Common myeloid progenitor, CD34-positive (primary cell): ENCODE measurements around the gene HOATZ.
A peak's percentile ranks its signal among the peaks of the same experiment; 100 is the strongest.

ENCODE experiments used
- CTCF ChIA-PET: fragments of 350-600 bp; sonication (Branson Sonifier 250); formaldehyde crosslinking; loops from one replicate; lab custom pipeline; 2021; ENCODE audit warnings: antibody characterized with exemption; lab: Charles Lee
- POLR2A ChIA-PET: fragments of 350-600 bp; sonication (Branson Sonifier 250); formaldehyde crosslinking; loops from one replicate; lab custom pipeline; 2021; ENCODE audit warnings: antibody characterized with exemption; lab: Charles Lee
- DNase-seq, 3 donors: peaks; one replicate each; pipeline versions ENCODE4 v3.0.0 to v3.0.0-alpha.2; 2013
- H3K27ac ChIP-seq, 2 experiments: 1 replicate in 1 of 2; 2 replicates in 1 of 2; pipeline ENCODE4 v1.7.0; 2013; ENCODE audit warnings: inconsistent platforms in 2 of 2, low read length in 2 of 2, mild to moderate bottlenecking in 2 of 2, low read depth in 1 of 2, moderate library complexity in 1 of 2; ENCODE audit not compliant: severe bottlenecking in 2 of 2, insufficient read depth in 1 of 2, poor library complexity in 1 of 2
- H3K27me3 ChIP-seq, 5 experiments: replicated peaks in 2 of 5; 1 replicate in 3 of 5; 2 replicates in 2 of 5; pipeline versions ENCODE4 v1.6.1 to v1.7.0; 2013; ENCODE audit warnings: low read length in 4 of 5, mild to moderate bottlenecking in 2 of 5, moderate library complexity in 2 of 5, inconsistent platforms in 1 of 5; ENCODE audit not compliant: insufficient read depth in 5 of 5, control insufficient read depth in 4 of 5
- H3K36me3 ChIP-seq, 4 experiments: 1 replicate in 2 of 4; 2 replicates in 2 of 4; pipeline versions ENCODE4 v1.6.1 to v1.7.0; 2013; ENCODE audit warnings: low read length in 3 of 4, control low read depth in 1 of 4, mild to moderate bottlenecking in 1 of 4; ENCODE audit not compliant: control insufficient read depth in 4 of 4, insufficient read depth in 4 of 4
- H3K4me1 ChIP-seq, 4 experiments: 1 replicate in 3 of 4; 2 replicates in 1 of 4; pipeline versions ENCODE4 v1.6.1 to v1.7.1; 2013; ENCODE audit warnings: low read length in 3 of 4, mild to moderate bottlenecking in 3 of 4, control low read depth in 1 of 4, inconsistent platforms in 1 of 4, moderate library complexity in 1 of 4; ENCODE audit not compliant: control insufficient read depth in 4 of 4, insufficient read depth in 4 of 4; ENCODE audit errors: control extremely low read depth in 1 of 4
- H3K4me3 ChIP-seq, 7 experiments: 1 replicate in 4 of 7; 2 replicates in 3 of 7; pipeline versions ENCODE4 v1.5.1 to v1.7.0; 2013; ENCODE audit warnings: mild to moderate bottlenecking in 7 of 7, low read length in 6 of 7, moderate library complexity in 6 of 7, inconsistent platforms in 2 of 7, low read depth in 2 of 7, control low read depth in 1 of 7; ENCODE audit not compliant: insufficient read depth in 4 of 7, control insufficient read depth in 1 of 7; ENCODE audit errors: extremely low read depth in 1 of 7
- H3K9me3 ChIP-seq, 5 experiments: 1 replicate in 4 of 5; 2 replicates in 1 of 5; pipeline versions ENCODE4 v1.6.1 to v1.7.1; 2013; ENCODE audit warnings: low read length in 4 of 5, mild to moderate bottlenecking in 2 of 5, inconsistent platforms in 1 of 5, low read depth in 1 of 5, moderate library complexity in 1 of 5; ENCODE audit not compliant: control insufficient read depth in 4 of 5, insufficient read depth in 2 of 5; ENCODE audit errors: control extremely low read depth in 1 of 5
- WGBS: methylation state at CpG from one replicate; pipeline ENCODE4 v1.1.5; 2013; ENCODE audit not compliant: insufficient coverage; 5-methylcytosine and 5-hydroxymethylcytosine counted together

HOATZ gene

GRCh38 chr11:111561791-111562325 lies 47.3 kb downstream of the HOATZ start:
- WGBS = 79% methylated on average over 3 of the region's 3 CpGs
- H3K9me3 ChIP-seq = no peaks in the 10 kb centered on the region
- no peak for DNase-seq
- no peak overlapping the region for H3K4me3 ChIP-seq
- H3K4me1 ChIP-seq = peaks cover 0 to 17% (median 4%) of the 10 kb centered on the region in 4 experiments
- no peak overlapping the region for H3K27ac ChIP-seq
- H3K36me3 ChIP-seq = no peaks in the 10 kb centered on the region
- CTCF ChIA-PET = interaction anchor here (1.0 to 5.2 kb wide), 4 partner anchors 9 to 217 kb away, joined by 3 to 47 read pairs (median 4); no protein-coding TSS in a partner anchor
- POLR2A ChIA-PET = no interaction called here
- H3K27me3 ChIP-seq = no peaks in the 10 kb centered on the region

GRCh38 chr11:111562692-111563389 lies 48.3 kb downstream of the HOATZ start:
- DNase-seq = no peak
- Histone ChIP-seq H3K9me3 (no peaks in the 10 kb centered on the region), H3K4me1 (peaks cover 0 to 17% (median 4%) of the 10 kb centered on the region in 4 experiments), H3K4me3 (no peak overlapping the region), H3K27me3 (no peaks in the 10 kb centered on the region), H3K27ac (no peak overlapping the region), H3K36me3 (no peaks in the 10 kb centered on the region)
- POLR2A ChIA-PET = no interaction called here
- CTCF ChIA-PET = interaction anchor here (0.6 to 5.2 kb wide), 8 partner anchors 10 to 283 kb away, joined by 3 to 47 read pairs (median 4); no protein-coding TSS in a partner anchor
- WGBS = 86% methylated on average over 5 of the region's 10 CpGs

- Histone ChIP-seq H3K27ac (no peak overlapping the region), H3K4me3 (no peak overlapping the region), H3K27me3 (no peaks in the 10 kb centered on the region), H3K36me3 (no peaks in the 10 kb centered on the region), H3K4me1 (peaks cover 0 to 11% (median 4%) of the 10 kb centered on the region in 4 experiments), H3K9me3 (no peaks in the 10 kb centered on the region)
- ChIA-PET CTCF (interaction anchor here (0.6 to 5.2 kb wide), 11 partner anchors 10 to 457 kb away, joined by 3 to 47 read pairs (median 4); no protein-coding TSS in a partner anchor), POLR2A (no interaction called here)
- no CpG with 5 or more reads among the region's 4 CpGs for WGBS
- peak; percentile 64 to 81 (median 69) for DNase-seq
Measured at GRCh38 chr11:111565114-111565720, 50.6 kb downstream of the HOATZ start.

- Histone ChIP-seq H3K4me3 (no peak overlapping the region), H3K27me3 (no peaks in the 10 kb centered on the region), H3K36me3 (no peaks in the 10 kb centered on the region), H3K4me1 (peaks cover 0 to 10% (median 2%) of the 10 kb centered on the region in 4 experiments), H3K9me3 (no peaks in the 10 kb centered on the region), H3K27ac (no peak overlapping the region)
- CTCF ChIA-PET = interaction anchor here (0.7 to 2.7 kb wide), 18 partner anchors 12 to 280 kb away, joined by 3 to 18 read pairs (median 4); no protein-coding TSS in a partner anchor
- WGBS = no CpG with 5 or more reads among the region's 7 CpGs
- DNase-seq = no peak
- POLR2A ChIA-PET = no interaction called here
Measured at GRCh38 chr11:111566324-111566723, 51.7 kb downstream of the HOATZ start.

- 100% methylated on average over 1 of the region's 4 CpGs for WGBS
- Histone ChIP-seq H3K36me3 (no peaks in the 10 kb centered on the region), H3K4me1 (peaks cover 2 to 15% (median 7%) of the 10 kb centered on the region in 4 experiments), H3K27ac (no peak overlapping the region), H3K9me3 (no peaks in the 10 kb centered on the region), H3K4me3 (no peak overlapping the region), H3K27me3 (no peaks in the 10 kb centered on the region)
- DNase-seq = no peak
- ChIA-PET CTCF (interaction anchor here (1.4 kb wide), 1 partner anchor 208 kb away, joined by 7 read pairs; no protein-coding TSS in a partner anchor), POLR2A (no interaction called here)
Measured at GRCh38 chr11:111569476-111569875, 54.9 kb downstream of the HOATZ start.

- CTCF ChIA-PET = interaction anchor here (0.9 to 1.4 kb wide), 4 partner anchors 16 to 277 kb away, joined by 3 to 7 read pairs (median 3); no protein-coding TSS in a partner anchor
Measured at GRCh38 chr11:111570796-111571195, 56.2 kb downstream of the HOATZ start.

More at GRCh38 chr11:111570796-111571195, 56.2 kb downstream of the HOATZ start:
- H3K9me3 ChIP-seq = no peaks in the 10 kb centered on the region
- WGBS = 100% methylated on average over 1 of the region's 6 CpGs
- H3K27me3 ChIP-seq = no peaks in the 10 kb centered on the region
- no peaks in the 10 kb centered on the region for H3K36me3 ChIP-seq
- peaks cover 2 to 22% (median 8%) of the 10 kb centered on the region in 4 experiments for H3K4me1 ChIP-seq
- DNase-seq = no peak
- H3K4me3 ChIP-seq = no peak overlapping the region
- POLR2A ChIA-PET = no interaction called here
- H3K27ac ChIP-seq = no peak overlapping the region
